GM21723 (cell line): ENCODE data around the gene TNFAIP8L2.
A peak's percentile ranks its signal among the peaks of the same experiment; 100 is the strongest.

Source experiments
- ATAC-seq: cut with Tn5 transposase; IDR thresholded peaks from one replicate; pipeline ENCODE4 v1.9.1; 2021; ENCODE audit warnings: mild to moderate bottlenecking, moderate library complexity; ENCODE audit not compliant: unreplicated experiment

Gene TNFAIP8L2

DNA sequence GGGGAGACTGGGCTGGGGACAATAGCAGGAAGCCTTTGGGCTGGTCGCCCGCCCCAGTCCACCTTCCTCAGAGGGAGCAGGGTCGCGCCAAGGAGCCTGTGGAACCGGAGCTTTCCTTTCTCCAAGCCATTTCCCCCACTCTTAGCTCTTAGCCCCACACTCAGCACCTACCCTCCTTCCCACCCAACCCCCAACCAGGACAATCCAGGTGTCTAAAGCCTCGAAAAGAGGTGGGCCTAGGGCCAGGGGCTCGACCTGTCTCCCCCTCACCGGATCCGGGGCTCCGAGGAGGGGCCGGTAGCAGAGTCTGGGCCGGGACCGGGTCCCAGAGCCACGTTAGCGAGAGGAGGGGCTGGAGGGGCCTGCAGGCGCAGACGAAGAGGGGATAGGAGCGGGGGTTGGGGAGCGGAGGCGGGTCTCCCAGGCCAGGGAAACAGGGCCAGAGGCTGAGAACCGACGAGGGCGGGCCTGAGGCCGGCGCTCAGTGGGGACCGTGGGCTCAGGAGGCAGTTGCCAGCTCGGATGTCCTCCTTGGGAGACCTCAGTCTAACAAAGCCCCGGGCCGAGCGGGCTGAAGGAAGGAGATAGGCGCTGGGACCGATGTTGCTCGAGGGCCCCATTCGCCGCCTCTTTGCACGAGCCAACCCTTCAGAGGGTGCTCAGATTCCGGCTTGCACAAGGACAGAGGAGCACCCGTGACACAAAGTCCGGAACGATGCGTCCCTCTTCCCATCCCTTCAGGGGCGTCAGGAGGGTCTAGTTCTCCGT, 11.0 kb upstream of the TNFAIP8L2 start:
- ATAC-seq, result no peak

DNA sequence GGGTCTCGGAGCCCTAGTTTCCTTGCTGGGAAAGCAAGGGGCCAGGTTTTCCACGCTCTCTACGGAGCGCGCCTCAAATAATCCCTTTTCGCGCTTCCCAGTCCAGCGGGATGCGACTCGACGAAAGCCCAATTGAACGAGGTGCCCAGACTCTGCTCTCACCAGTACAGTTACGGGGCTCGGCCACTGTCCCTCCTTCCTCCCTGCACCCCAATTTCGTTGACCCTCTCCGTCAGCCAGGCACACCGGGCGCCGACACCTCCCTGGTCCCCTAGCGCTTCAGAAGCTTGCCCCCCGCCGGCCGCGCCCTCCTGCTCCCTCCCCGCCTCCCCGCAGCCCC, 10.4 kb upstream of the TNFAIP8L2 start:
- peak; percentile 8 for ATAC-seq

- peak; percentile 97 for ATAC-seq
Observed at GRCh38 chr1:151146412-151147131, 9.9 kb upstream of the TNFAIP8L2 start, which contains the start of gene SEMA6C. SEMA6C (minus strand) TSS chr1:151146631; CDS start chr1:151142621, 4,010 bp downstream.

DNA sequence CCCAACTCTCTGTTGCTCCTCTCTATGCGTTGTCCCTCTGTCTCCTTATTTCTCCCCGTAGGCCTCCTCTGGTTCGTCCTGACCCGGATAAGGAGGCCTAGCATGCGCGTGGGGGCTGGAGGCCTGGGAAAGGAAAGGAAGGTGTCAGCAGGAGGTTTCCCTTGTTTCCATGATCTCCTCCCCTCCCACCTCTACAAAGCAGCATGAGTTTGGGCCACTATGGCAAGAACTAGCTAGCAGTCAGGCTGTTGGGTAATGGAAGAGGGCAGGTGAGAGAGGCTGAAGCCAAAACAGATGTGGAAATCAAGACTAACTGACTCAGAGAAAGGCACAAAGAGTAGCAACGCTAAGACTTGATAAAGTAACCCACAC, 9.3 kb upstream of the TNFAIP8L2 start:
- no peak for ATAC-seq

DNA sequence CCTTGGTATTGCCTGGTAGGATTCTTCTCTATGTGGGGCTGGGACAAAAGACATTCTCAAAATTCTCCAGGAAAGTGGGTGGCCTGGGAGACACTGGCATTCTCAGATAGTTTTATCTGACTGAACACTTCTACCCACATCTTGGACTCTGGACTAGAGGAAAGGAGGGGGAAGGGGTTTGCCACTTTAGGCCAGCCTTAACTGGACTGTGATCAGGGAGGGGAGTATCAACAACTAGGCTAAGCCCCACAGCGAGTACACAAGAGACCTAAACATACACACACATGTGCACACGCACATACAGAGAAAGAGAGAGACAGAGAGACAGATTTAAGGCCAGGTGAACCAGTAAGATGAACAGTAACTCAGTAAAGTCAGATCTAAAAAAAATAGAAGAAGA, 8.8 kb upstream of the TNFAIP8L2 start:
- ATAC-seq, result no peak

GRCh38 chr1:151157067-151157531, 650 bp downstream of the TNFAIP8L2 start:
- ATAC-seq, result no peak

- no peak for ATAC-seq
Observed at GRCh38 chr1:151158326-151158725, 1.9 kb downstream of the TNFAIP8L2 start.

- ATAC-seq, result no peak
Observed at GRCh38 chr1:151158751-151159251, 2.4 kb downstream of the TNFAIP8L2 start.

DNA sequence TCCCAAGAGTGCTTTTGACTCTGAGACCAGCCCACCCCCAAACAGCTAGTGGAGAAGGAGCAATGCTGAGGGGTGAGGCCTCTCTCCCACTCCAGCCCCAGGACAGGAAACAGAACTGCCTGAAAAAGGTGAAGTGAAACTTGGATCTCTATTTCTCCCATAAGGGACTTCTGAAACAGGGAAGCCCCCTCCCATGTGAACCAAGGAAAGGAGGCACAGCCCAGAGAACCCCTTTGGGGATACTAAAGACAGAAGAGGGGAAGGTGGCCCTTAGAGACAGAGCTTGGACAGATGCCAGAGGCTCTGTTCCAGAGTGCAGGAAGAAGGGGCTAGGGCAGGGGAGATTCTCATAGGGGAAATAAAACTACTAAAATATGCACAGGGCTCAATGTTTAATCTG, 2.9 kb downstream of the TNFAIP8L2 start:
- ATAC-seq, result no peak

- ATAC-seq, result no peak
Observed at GRCh38 chr1:151164732-151165280, 8.4 kb downstream of the TNFAIP8L2 start.

- no peak for ATAC-seq
Observed at GRCh38 chr1:151165281-151165737, 8.9 kb downstream of the TNFAIP8L2 start.

- ATAC-seq, result peak; percentile 82
Observed at GRCh38 chr1:151165738-151166504, 9.5 kb downstream of the TNFAIP8L2 start, which contains the start of the genes LYSMD1 and SCNM1. LYSMD1 (minus strand) TSS chr1:151165902; CDS start chr1:151165258, 644 bp downstream. SCNM1 (plus strand) TSS chr1:151166144; CDS start chr1:151166153, 9 bp downstream.

DNA sequence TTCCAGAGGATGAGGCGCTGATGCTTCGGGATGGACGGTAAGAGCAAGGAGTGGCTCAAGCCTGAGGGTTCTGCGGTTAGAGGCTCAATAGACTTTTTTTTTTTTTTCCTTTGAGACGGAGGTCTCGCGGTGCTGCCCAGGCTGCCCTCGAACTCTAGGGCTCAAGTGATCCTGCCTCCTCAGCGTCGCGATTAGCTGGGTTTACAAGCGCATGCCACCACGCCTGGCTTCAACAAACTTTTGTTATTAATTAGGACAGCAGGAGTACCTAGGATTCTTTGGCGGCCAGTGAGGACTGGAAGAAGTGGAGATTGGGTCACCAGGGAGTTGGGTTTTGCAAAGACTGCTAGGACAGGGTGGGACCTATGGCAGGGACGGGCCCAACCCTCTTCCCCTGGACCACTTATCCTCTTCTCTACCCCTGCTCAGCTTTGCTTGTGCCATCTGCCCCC, 10.1 kb downstream of the TNFAIP8L2 start:
- no peak for ATAC-seq

- ATAC-seq, result no peak
Observed at GRCh38 chr1:151167116-151167515, 10.7 kb downstream of the TNFAIP8L2 start.

DNA sequence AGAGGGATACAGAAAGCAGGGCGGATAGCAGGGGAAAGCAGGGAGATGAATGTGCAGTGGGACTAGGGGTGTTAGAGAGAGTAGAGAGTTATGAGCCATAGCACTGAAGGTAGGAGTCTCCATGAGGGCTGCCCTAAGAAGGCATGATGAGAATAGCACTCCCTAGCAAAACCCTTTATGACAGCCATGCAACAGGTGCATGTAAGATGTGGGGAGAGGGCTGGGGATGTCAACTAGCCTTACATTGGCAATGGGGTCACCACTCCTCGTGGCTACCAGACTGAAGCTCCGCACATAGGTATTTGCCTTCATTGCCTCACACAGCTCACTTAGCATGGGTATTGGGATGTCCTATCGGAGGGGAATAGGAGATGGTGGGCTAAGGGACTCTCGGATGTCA, 14.7 kb downstream of the TNFAIP8L2 start:
- ATAC-seq, result no peak

DNA sequence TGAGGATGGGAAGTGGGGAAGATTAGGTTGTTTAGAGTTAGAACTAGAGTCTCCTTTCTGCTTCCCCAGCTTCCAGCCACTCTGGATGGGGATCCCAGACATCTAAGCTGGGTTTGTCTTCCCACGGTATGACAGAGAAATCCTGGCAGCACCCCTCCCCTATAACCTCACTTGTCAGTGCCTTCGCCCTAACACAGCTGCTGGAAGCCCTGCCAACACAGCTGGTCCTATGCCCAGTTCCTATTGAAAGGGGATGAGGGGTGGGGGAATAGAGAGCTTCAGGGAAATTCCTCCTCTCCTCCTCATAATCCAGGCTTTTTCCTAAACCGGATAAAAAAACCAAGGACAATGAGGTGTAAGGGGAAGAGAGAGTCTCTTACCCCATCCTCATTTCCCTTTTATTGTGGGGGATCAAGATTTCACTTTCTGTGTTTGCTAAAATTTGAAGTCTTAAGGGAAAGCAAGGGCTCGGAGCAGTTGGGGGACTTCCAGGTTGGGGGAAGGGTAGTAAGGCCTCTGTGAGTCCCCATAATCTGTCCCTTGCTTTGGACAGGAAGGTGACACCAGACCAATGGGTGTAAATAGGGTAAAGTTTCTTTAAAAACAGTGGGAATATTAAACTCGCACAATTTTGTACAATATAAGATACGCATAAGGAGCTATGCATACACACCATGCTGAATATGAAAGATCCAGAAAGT, 18.7 kb downstream of the TNFAIP8L2 start:
- ATAC-seq, result no peak

DNA sequence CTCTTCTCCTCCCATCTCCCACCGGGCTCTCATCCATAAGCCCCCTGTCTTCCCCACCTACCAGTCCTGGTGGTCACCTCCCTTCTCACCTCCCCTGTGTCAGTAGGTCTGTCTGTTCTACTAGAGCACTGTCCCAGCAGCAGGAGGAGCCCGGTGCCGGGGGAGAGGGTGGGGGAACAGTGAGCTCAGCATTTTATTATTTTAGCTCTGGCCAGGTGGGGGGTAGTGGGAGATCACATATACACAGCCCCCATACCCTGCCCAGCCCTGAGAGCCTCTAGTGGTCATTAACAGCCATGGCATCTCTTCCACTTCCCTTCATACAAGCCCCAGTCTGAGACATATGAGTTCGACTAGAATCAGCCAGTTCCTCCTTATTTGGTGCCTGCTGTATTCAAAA, 19.4 kb downstream of the TNFAIP8L2 start, which contains the start of gene TMOD4:
TMOD4 (minus strand) TSS at position 119 of the 400 bp plus-strand sequence. CDS start 1,106 bp downstream, outside the sequence.
- ATAC-seq, result no peak

DNA sequence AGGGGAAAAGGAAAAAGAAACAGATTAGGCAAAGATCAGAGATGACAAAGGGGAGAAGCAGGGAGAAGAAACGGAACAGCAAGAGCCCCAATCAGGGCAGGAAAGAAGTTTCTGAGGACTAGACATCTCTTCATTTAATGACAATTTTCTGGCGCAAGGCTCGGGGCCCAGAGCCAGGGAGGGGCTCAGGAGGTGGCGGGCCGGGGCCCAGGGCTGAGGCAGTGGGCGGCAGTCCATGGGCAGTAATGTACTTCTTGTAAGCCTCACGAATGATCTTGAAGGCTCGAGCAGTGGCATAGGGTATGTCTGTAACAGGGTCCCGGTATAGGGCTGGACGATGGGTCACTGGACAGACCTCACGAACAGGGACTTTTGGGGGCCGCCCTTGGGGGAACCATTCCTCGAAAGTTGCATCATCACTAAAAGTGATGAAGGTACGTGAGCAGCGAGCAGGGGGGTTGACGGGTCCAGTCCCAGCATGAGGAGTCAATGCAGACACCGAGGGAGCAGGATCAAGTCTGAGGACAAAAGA, 20.1 kb downstream of the TNFAIP8L2 start:
- ATAC-seq, result no peak

DNA sequence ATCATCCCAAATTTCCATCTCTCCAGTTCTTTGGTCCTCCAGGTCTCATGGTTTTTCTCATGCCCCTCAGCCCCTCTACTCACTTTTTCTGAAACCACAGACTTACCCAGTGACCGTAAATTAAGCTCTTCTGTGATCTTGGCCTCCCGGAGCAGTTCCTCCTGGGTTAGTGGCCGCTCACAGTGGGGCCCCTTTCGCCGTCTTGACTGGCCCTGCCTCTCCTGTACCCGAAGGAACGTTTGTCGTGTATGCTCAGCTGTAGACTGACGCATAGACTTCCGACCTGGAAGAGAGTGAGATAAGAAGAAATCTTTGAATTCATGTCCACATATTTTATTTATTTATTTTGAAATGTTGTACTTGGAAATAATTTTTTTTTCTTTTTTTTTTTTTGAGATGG, 27.8 kb downstream of the TNFAIP8L2 start:
- no peak for ATAC-seq

DNA sequence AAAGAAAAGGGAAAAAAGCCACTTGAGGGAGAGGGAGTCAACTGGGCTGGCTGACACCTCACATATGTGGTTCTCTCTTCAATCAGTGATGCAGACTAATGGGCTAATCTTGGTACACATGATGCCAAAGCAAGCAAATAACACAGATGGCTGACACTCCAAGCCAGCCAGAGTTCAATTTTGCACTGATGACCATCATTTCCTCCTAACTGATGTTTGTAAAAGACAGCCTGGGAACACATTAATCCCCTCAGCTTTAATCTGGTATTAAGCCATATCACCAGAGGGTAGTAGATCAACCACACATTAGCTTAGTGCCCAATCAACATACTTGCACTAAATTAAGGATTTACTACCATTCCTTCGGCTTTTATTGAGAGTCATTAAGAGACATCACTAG, 30.8 kb downstream of the TNFAIP8L2 start:
- no peak for ATAC-seq
